SH-SY5Y (cell line): ENCODE measurements around the gene TMC2.

ENCODE experiments used
- GATA2 ChIP-seq: IDR thresholded peaks from 2 replicates; pipeline ENCODE4 v1.6.1; 2011; ENCODE audit warnings: mild to moderate bottlenecking, low read depth, low read length
- GATA3 ChIP-seq: IDR thresholded peaks from 2 replicates; pipeline ENCODE4 v1.6.1; 2011; ENCODE audit warnings: low read depth, mild to moderate bottlenecking, low read length, moderate library complexity

DNA sequence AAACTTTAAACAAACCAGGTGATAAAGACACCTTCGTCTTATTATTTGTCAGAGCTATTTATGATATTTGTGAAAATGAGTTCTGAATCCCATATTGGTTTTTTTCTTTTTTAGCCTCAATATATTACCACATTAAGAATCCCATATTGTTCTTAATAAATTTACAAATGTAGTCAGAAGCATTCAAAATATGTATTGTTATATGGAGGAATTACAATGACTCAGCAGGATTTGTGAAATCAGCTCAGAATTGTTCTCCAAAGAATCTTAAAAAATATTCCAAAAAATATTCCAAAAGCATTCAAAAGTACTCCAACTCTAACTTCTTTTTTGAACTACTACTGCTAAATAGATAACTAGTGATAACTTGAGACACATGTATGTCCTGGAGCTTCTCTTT, 21.2 kb upstream of the TMC2 start:
- no peak for TF ChIP-seq GATA3
- no peak for TF ChIP-seq GATA2
